HG03469 (cell line): ENCODE results near the gene IDH3G.

Source experiments
- ATAC-seq: cut with Tn5 transposase; IDR thresholded peaks from one replicate; pipeline ENCODE4 v1.9.1; 2021; ENCODE audit warnings: mild to moderate bottlenecking, moderate library complexity, moderate number of reproducible peaks; ENCODE audit not compliant: unreplicated experiment

Gene IDH3G

DNA sequence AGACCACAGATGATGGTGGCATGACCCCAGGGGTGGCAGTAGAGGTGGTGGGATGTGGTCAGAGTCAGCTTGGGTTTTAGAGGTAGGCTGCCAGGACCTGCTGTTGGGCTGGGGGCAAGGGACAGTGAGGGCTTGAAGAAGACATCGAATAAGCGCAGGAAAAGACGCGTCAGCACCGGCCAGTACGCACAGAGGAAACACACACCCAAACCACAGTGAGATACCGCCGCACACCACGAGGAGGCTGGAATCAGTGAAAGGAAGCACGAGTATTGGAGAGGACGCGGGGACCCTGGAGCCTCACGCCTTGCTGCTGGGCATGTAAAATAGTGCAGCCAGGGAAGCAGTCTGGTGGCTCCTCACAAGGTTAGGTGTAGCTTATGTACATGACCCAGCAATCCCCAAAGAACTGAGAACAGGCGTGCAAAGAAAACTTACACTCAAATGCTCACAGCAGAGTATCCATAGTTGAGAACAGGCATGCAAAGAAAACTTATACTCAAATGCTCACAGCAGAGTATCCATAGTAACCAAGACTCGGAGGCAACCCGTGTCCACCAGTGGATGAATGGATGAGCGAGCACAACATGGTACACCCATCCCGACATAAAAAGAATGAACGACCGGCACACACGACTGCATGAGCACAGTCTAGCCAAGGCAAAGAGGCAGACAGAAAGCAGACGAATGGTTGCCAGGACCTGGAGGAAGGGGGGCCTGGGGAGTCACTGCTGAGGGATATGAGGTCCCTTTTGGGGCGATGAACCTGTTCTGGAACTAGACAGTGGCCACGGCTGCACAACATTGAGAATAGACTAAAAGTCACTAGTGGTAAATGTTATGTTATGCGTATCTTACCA is 22.9 kb upstream of the IDH3G start:
- ATAC-seq, result no peak

DNA sequence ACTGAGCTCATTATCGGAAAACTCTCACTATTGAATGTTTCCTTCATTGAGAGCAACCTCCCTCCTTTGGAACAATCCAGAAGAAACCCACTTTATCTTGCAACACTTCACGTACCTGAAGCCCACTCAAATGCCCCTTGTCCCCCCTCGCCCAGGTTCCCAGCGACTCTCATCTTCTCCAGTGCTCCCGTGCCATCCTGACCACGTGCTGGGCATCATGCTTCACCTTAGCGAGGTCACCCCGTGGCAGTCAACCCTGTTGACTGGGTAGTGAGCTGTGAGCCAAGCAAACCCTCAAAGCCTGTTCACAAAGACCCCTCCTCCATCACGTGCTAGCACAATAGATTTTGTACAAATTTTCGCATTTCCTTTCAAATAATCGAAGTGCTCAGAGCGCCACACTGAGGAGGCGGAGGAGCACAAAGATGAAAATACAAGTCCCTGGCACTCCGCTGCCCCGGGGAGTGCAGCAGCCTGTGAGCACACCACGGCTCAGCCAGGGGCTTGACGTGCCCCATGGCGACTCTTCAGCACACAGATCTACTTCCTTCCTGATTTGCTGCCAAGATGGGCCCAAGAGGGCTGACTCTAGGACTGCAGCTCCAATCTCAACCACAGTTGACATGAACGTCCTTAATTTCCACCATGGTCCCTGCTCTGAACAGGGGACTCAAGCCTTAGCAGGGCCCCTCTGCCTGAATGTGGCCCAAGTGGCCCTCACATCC is 20.6 kb upstream of the IDH3G start:
- ATAC-seq, result no peak

DNA sequence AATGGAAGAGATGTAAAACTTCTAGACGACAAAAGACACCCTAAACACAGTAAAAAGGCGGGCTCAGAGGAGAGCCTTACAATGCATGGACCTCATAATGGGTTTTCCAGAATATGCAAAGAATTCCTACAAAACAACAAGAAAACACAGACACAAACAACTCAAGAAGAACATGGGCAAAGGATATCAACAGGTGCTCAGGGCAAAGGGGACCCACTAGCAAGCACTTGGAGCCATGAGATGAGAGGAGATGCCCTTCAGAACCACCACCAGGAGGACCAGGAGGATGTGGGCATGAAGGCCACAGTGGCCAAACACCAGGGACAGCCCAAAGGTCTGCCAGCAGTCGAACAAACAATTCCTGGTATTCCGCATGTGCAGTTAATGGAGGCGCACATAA is 19.0 kb upstream of the IDH3G start:
- no peak for ATAC-seq

DNA sequence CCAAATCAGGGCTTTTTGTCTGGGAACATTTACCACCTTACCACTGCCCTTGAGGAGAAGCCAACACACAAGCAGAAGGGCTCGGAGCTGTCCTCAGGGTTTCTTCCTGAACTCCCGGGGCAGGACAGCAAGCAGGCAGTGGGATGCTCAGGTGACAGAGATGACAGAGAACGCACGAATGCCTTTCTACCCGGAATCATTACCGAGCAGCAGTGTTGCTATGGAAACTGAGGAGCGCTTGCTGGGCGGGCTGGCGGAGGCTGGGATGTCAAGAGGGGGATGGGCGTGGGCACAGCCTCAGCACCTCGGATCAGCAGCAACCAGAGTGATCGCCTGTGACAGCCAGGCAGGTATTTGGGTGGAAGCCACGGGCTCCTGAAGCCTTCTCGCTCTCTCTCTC is 18.0 kb upstream of the IDH3G start:
- no peak for ATAC-seq

DNA sequence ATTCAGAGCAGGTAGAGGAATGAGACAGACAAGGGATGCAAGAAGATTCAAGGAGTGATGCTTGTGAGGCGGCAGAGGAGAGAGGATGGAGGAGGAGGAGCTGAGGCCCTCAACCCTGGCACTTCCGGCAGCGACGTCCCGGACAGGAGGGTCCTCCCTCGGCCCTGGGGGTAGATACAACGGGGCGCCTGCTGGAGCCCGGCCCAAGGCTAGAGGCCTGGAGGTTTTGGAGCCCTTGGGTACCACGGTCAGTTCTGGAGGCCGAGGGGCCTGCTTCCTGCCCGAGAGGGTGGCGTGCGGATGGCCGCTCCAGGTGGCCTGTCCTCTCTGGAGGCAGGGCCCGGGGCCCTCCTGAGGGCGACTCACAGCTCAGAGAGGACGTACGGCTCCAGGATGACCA is 13.8 kb upstream of the IDH3G start:
- no peak for ATAC-seq

DNA sequence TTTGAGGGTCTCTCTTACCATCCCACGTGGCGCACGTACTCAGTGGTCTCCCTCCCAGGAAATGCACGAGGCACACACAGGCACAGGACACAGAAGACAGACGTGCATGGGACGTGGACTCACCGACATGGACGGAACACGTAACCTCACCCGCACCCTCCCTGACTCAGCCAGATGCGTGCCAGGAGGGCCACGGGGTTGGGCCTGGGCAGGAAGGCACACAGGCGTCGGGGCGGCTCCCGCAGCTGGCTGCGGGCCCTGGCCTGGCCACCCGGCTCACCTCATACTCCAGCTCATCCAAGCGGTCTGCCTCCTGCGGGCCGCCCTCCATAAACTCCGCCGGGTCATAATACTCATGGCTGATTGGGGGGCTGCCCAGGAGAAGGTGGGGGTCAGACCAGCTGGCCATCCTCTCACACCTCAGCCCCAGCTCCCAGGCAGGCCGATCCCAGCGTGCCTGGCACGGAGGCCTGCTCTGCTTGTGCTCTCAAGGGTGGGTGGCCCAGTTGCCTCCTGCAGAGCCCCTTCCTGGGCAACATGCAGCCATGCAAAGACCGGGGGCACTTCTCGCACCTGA is 12.9 kb upstream of the IDH3G start:
- no peak for ATAC-seq

DNA sequence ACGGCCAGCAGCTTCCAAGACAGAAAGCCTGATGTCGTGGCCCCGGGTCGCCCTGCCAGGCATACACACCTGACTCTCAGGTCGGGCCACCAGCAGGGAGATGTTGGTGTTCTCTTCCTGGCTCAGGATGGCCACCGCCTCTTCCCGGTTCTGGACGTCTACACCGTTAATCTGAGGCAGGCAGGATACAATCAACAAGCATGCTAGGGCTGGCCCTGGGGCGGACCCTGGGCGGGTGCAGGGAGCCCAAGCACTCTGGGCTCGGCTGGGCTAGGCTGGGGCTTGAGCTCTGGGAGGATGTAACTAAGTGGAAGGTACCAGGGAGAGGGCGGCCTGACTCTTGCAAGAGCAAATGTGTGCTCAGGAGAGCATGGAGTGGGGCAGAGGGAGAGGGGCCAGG is 11.3 kb upstream of the IDH3G start:
- no peak for ATAC-seq

DNA sequence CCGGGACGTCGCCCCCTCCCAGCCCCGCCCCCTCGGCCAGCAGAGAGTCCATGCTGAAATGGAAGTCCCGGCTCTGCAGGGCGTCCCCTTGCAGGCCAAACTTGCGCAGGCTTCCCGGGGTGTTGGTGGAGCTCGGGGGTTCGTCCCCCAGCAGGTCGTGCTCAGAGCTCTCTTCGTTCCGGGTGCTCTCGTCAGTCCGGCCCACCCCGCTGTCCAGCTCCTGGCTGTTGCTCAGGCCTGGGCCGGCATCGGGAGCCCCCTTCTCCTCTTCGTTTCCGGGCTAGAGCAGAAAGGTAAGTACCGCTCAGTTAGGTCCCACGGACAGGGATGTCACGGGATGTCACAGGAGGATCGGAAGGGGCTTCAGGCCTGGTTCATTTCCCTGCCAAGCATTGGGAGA is 10.4 kb upstream of the IDH3G start:
- ATAC-seq, result no peak

DNA sequence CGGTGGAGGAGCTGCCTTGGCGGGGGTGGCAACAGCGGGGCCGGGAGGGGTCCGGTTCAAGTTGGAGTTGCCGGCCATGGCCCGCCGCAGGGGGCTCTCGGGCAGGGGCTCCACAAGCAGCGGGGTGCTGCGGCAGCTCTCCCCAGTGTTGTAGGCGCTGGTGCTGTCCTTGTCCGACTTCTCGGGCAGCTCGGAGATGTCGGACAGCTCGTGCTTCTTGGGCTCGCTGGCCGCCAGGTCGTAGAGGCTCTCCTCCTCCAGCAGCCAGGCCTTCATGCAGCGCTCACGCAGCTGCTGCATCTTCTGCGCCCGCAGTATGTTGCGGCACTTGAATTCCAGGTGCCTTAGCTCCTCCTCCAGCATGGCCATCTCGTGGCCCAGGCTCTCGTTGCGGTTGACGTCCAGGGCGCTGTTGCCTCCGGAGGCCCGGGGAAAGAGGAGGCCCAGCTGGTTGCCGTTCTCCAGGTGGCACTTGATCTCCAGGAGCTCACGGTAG is 10.0 kb upstream of the IDH3G start:
- no peak for ATAC-seq

DNA sequence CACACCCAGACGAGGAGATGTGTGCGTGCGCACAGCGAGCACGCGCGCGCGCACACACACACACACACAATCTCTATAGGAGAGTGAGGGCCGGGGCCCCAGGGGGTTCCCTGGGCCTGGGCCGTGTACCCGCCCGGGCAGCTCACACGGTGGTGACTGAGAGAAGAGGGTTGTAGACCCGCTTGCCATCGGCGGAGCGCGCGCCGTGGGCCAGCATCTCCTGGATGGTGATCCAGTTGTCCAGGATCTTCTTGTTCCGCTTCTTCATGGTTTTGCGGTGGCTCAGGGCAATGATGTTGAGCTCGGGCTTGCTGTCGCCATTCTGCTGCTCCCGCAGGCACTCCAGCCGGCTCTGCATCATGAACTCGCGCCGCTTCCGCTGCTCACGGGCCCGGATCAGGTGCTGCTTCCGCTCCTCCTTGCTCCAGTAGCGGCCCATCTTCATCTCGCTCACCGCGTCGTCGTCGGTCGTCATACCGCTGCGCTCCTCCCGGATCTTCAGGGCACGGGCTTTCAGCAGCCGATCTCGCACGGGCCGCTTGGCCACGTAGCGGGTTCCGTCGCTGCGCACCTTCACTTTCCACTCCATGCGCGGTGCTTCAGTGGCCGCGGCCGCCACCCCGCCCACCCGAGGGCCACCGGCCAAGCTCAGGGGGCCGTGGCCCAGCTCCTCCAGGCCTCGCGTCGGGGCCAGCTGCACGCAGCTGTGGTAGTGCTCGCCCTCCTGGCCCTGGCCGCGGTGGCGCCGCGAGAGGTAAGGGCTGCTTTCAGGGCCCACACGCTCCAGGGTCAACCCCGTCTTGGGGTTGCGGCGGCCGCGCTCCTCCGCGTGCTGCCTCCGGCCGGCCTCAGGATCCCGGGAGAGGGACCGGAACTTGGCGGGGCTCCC is 9.3 kb upstream of the IDH3G start:
- ATAC-seq, result no peak

DNA sequence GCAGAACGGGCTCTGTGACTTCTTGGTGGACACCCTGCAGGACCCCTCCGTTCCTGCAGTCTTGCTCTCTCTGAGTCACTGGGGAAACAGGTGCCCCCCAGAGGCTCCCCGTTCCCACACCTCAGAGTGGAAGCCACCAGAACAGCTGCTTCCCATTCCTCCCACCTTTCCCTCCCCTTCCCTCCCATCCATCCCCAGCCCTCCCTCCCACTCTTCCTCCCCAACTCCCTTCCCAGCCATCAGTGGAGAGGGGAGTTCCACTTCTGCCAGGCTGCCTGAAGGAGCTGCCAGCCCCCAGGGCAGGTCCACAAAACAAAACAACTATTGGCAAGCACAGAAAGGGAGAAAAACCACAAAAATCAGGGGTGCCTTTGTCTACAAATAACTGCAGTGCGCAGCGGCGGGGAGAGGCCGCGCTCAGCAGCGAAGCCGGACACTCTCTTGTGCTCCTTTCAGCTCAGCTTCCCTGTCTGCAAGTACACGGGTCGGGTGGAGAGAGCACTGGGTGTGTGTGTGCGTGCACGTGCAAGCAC is 8.4 kb upstream of the IDH3G start:
- ATAC-seq, result no peak

DNA sequence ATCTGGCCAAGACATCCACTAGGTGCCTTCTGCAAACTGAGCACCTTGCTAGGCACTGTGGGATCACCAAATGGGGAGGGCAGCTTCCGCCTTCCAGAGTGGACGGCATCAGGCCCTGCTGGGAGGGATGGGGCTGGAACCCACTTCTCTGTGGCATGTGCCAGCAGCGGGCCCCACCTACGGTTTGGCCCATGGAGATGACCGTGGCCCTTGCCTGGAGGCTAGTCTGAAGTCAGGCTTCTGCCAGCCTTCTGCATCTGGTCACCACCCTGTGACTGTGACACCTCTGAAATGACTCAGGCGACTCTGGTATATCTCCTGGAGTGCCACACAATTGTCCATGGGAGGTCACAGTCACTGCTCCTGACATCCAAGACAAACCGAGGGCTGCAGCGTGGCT is 7.5 kb upstream of the IDH3G start:
- no peak for ATAC-seq

DNA sequence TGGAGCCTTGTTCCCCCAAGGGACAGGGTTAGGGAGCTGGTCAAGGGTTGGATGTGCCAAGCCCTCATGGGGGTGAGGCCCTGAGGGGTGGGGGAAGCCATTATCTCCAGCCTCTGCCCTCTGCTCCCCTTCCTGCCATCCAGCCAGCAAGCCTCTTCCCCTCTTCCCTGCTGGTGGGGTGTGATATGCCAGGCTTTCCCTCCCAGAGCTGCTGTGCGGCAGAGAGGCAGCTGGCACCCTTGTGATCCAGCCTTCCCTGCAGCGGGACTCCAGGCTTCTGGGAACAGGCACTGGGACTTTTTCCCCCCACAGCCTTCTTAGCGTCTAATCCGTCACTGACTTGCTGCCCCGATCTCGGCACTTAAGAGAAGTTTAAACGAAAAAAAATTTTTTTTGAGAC is 6.6 kb upstream of the IDH3G start:
- ATAC-seq, result no peak

DNA sequence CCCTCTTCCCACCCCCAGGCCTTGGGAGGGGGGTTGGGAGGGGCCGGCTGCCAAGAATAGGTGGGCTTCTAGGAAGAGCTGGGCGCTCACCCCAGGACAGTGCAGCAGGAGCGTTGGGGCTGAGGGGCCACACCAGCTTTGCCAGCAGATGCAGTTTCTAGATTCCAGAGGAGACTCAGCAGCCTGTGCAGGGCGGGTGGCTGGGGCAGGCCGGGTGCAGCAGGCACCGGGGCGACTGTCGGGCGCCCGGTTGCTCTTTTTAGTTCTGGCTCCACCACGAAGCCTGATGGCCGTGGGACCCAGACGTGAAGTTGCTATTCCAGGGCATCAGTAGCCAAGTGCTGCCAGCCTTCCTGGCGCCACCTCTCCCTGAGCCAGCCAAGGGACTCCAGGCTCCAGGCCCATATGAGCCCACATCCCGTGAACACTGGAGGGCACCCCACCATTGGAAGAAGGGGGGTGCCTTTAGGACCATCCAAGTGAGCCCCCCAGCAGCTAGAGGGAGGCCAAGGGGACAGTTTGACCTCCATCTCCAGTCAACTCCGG is 6.1 kb upstream of the IDH3G start:
- no peak for ATAC-seq

DNA sequence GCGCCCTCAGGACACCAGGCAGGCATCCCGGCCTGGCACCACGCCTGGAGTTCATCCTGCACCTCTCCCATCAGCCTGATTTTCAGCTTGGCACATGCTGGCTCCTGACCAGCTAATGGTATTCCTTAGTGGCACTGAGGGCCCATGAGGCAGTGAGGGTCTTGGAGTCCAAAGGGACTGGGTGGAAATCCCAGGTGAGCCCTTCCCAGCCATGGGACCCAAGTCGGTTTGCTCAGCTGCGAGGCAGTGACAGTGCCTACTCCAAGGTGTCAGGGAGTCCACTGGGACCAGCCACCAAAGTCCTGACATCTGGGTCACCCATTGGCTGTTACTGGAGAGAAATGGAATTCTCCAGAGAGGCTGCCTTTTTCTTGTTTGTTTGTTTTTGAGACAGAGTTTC is 5.2 kb upstream of the IDH3G start:
- ATAC-seq, result no peak

DNA sequence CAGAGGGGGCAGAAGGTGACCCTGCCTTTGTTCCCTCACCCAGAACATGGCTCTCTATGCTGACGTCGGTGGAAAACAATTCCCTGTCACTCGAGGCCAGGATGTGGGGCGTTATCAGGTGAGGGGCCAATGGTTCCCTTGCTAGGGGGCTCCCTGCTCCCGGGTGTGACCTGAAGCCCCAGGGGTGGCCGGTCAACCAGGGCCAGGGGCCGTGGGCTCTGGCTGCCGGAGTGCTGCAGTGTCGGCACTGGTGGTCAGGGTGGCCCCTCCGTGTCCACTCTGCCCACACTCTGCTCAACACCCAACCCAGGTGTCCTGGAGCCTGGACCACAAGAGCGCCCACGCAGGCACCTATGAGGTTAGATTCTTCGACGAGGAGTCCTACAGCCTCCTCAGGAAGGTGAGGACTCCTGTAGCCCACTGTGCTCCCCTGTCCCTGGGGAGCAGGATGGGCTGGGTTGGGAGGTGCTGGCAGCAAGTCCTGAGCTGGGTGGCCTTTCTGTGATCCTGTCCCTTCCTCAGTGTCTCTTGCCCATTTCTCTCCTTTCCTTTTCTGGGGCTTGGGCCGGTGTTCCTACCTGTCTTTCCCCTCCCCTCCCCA is 3.3 kb upstream of the IDH3G start:
- no peak for ATAC-seq

DNA sequence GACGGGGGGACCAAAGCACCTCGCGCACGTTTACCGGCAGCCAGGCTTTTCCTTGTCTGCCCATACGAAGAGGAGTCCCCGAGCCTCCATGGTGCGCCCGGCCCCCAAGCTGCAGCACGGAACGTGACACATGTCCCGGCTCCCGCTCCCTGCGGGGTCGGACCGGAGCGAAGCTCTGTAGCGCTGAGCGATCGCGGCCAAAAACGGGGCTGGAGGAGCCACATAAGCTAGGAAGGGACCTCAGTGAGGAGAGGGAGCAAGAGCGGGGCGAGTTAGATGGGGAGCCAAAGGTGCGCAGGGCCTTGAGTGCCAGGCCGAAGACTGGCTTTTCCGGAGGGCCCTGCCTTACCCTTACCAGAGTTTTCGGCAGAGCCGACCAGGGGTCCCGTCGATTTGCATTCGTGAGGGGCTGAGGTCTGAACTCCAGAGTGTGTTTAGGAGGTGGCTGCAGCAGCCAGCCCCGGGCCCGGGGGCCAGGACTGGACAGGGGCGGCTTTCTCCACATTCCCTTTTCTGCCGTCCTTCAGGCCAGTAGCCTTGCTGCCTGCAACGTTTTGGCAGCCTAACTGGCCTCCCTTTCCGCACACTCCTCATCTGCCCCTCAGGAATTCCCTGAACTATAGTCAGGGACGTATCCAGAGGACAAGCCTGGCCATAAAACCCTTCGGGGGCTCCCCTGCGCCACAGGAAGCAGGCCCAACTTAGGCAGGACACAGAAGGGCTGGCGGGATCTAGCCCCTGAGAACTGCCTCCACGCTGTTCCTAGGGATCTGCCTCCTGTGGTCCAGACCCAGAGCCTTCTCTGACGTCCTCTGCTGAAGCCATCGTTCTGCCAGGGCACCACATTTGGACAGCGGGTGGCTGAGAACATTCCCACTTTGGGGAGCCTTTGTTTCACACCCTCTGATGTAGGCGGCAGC is 982 bp upstream of the IDH3G start:
- ATAC-seq, result no peak

DNA sequence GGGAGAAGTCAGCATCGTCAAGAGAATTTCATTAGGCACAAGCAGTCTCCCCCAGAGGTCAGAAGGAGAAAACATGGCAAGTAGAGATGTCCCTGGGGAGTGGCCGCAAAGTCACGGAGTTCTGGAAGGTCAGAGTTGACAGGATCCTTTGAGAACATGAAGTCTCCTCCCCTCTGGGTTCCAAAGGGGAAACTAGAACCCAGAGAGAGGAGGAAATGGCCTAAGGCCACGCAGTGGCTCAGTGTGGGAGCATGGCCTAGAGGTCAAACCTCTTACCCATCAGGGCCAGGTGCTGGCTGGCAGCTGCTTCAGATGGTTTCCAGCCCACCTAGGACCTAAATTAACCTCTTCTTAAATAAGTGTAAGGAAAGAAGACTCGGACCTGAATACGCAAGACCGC is 884 bp downstream of the IDH3G start:
- ATAC-seq, result no peak

DNA sequence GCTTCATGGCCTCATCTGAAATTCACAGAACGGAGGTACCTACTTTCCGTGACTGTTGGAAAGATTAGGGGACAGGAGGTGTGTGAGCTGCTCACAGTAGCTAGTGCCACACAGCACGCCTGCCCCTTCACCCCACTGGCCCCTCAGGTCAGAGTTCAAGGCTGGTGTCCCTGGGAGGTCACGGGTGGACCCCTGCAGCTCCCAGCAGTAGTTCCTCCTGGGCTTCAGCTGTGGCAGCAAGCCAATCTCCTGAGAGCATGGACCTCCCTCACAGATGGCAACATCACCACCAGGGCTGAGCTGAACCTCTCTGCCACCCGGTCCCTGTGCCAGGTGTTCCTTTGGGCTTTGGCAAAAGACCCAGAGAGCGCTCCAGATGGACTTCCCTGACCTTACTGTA is 1.8 kb downstream of the IDH3G start:
- no peak for ATAC-seq
